K562 (cell line): ENCODE data around the gene COQ5. TPM values are rescaled to one million over a fixed set of nuclear protein-coding genes. Genes with fewer than 3 reads are reported as not detected.

ENCODE experiments used
- AFF4 ChIP-seq: sonication (generic); formaldehyde crosslinking; IDR thresholded peaks from 2 replicates; pipeline ENCODE4 v1.8.0; 2023; ENCODE audit warnings: mild to moderate bottlenecking, missing genetic modification reagents
- ATF1 ChIP-seq, 2 experiments: fragments of 450-650 bp in 1 of 2; IDR thresholded peaks; 2 replicates each; pipeline ENCODE4 v1.6.1; 2016; ENCODE audit warnings: missing compliant biosample characterization in 1 of 2, missing genetic modification characterization in 1 of 2
- ATF2 ChIP-seq: sonication (generic); formaldehyde crosslinking; IDR thresholded peaks from 2 replicates; pipeline ENCODE4 v1.8.1; 2022; ENCODE audit warnings: missing genetic modification reagents
- JUNB ChIP-seq: fragments of 450-650 bp; formaldehyde crosslinking; conservative IDR thresholded peaks from 2 replicates; pipeline ENCODE4 v1.4.0; 2020; ENCODE audit warnings: mild to moderate bottlenecking
- NCOA4 ChIP-seq: fragments of 450-650 bp; IDR thresholded peaks from 2 replicates; pipeline ENCODE4 v1.6.1; 2018; ENCODE audit warnings: mild to moderate bottlenecking; ENCODE audit not compliant: partially characterized antibody
- NCOR1 ChIP-seq: fragments of 450-650 bp; IDR thresholded peaks from 2 replicates; pipeline ENCODE4 v1.6.1; 2016; ENCODE audit warnings: mild to moderate bottlenecking, moderate library complexity
- ZNF354B ChIP-seq: fragments of 250-450 bp; sonication (Bioruptor Pico); IDR thresholded peaks from 2 replicates; pipeline ENCODE4 v1.4.0; 2020
- ZNF655 ChIP-seq: fragments of 250-450 bp; sonication (Bioruptor Pico); IDR thresholded peaks from 2 replicates; pipeline ENCODE4 v1.5.0; 2021
- polyA plus RNA-seq, 8 experiments: library from polyadenylated mRNA; depleted of rRNA in 4 of 8; stranded (reverse) in 5 of 8; unstranded in 3 of 8; fragments of >200 nt; fragmentation: Nextera tagmentation in 2 of 8; fragmentation: Illumina TruSeq in 1 of 8; extraction: Ambion mirVana in 2 of 8; extraction: Trizol in 1 of 8; gene quantifications; 2 replicates each; pipeline versions ENCODE4 v1.2.1 to v1.2.3, GENCODE V29; 2011 to 2014; ENCODE audit warnings: inconsistent platforms in 1 of 8, missing spikeins in 1 of 8
- total RNA-seq, 7 experiments: library from RNA; depleted of rRNA in 6 of 7; stranded (reverse); fragments of >200 nt in 6 of 7; fragmentation: Illumina TruSeq in 2 of 7; extraction: Trizol in 2 of 7; gene quantifications; 2 replicates each; pipeline versions ENCODE4 v1.2.1 to v1.2.3, GENCODE V29; 2011 to 2021; ENCODE audit warnings: low replicate concordance in 1 of 7
- TF ChIP-seq, protein P1 (sequence below): sonication (generic); formaldehyde crosslinking; IDR thresholded peaks from 2 replicates; pipeline ENCODE4 v1.8.1; 2023; ENCODE audit warnings: mild to moderate bottlenecking, missing genetic modification reagents
- TF ChIP-seq, protein P2 (sequence below): fragments of 250-450 bp; sonication (Bioruptor Pico); IDR thresholded peaks from 2 replicates; pipeline ENCODE4 v1.4.0; 2020; ENCODE audit warnings: borderline replicate concordance
- TF ChIP-seq, protein P3 (sequence below): IDR thresholded peaks from 2 replicates; pipeline ENCODE4 v1.6.1; 2014; ENCODE audit warnings: antibody characterized with exemption

Gene COQ5
- total and polyA plus RNA-seq, 9 of the 15 experiments (the other 6 are each of a cell fraction or from before 2014, with no cell fraction given), result 19.2 to 59.7 (median 30.4) TPM

DNA sequence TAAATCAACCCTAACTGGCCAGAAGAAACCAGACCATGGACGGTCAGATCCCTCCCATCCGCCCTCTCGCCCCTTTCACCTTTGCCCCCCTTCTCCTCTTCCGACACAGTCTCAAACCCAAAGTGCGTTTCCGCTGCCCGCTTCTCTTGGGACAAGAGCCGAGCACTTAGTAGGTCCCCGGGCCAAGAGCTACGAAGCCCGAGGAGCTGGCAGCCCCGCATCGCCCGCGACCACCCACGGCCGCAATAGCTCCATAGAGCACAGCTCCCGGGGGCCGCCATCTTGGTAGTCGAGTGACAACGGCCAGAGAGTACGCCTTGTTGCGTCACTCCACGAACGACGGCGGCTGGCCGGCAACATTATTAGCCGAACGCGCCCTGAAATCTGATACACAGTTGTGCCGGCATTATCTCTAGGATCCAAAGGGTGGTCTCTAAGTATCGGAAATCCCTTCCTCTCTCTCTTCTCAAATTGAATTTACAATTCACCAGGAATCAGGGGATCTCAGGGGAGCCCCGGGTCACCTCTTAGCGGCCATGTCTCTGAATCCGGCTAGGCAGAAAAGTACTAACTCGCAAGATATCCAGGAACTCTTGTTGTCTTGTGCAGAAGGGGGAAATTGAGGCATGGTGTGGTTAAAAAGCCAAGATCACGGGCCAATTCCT lies at the start of gene COQ5 (continued):
- peak; percentile 94; the same call in 1 of the 2 replicates for TF ChIP-seq AFF4 (CRISPR knock-in tag)
- TF ChIP-seq NCOR1, result peak; percentile 68
- TF ChIP-seq ZNF655 (CRISPR knock-in tag), result no peak
- no peak for TF ChIP-seq ATF1 (CRISPR knock-in tag; IDR thresholded peaks at IDR 0.05)
- TF ChIP-seq ATF1 (tag; IDR thresholded peaks at IDR 0.05), result peak; percentile 98
- TF ChIP-seq, protein P1, sequence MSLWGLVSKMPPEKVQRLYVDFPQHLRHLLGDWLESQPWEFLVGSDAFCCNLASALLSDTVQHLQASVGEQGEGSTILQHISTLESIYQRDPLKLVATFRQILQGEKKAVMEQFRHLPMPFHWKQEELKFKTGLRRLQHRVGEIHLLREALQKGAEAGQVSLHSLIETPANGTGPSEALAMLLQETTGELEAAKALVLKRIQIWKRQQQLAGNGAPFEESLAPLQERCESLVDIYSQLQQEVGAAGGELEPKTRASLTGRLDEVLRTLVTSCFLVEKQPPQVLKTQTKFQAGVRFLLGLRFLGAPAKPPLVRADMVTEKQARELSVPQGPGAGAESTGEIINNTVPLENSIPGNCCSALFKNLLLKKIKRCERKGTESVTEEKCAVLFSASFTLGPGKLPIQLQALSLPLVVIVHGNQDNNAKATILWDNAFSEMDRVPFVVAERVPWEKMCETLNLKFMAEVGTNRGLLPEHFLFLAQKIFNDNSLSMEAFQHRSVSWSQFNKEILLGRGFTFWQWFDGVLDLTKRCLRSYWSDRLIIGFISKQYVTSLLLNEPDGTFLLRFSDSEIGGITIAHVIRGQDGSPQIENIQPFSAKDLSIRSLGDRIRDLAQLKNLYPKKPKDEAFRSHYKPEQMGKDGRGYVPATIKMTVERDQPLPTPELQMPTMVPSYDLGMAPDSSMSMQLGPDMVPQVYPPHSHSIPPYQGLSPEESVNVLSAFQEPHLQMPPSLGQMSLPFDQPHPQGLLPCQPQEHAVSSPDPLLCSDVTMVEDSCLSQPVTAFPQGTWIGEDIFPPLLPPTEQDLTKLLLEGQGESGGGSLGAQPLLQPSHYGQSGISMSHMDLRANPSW (CRISPR knock-in tag), result no peak
- no peak for TF ChIP-seq NCOA4
- no peak for TF ChIP-seq ZNF354B
- TF ChIP-seq, protein P2, sequence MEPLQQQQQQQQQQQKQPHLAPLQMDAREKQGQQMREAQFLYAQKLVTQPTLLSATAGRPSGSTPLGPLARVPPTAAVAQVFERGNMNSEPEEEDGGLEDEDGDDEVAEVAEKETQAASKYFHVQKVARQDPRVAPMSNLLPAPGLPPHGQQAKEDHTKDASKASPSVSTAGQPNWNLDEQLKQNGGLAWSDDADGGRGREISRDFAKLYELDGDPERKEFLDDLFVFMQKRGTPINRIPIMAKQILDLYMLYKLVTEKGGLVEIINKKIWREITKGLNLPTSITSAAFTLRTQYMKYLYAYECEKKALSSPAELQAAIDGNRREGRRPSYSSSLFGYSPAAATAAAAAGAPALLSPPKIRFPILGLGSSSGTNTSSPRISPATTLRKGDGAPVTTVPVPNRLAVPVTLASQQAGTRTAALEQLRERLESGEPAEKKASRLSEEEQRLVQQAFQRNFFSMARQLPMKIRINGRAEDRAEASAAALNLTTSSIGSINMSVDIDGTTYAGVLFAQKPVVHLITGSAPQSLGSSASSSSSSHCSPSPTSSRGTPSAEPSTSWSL (CRISPR knock-in tag), result no peak
- no peak for TF ChIP-seq ATF2 (CRISPR knock-in tag)
- no peak for TF ChIP-seq JUNB (CRISPR knock-in tag)
- TF ChIP-seq, protein P3, sequence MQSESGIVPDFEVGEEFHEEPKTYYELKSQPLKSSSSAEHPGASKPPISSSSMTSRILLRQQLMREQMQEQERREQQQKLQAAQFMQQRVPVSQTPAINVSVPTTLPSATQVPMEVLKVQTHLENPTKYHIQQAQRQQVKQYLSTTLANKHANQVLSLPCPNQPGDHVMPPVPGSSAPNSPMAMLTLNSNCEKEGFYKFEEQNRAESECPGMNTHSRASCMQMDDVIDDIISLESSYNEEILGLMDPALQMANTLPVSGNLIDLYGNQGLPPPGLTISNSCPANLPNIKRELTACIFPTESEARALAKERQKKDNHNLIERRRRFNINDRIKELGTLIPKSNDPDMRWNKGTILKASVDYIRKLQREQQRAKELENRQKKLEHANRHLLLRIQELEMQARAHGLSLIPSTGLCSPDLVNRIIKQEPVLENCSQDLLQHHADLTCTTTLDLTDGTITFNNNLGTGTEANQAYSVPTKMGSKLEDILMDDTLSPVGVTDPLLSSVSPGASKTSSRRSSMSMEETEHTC, result no peak
